Ovary (tissue), 9 donors: ENCODE measurements around the gene EHMT2. TPM values are rescaled to one million over a fixed set of nuclear protein-coding genes. Genes with fewer than 3 reads are reported as not detected.

Source experiments
- DNase-seq, 5 donors: peaks; one replicate each; pipeline ENCODE4 v3.0.0-alpha.2; 2019 to 2020
- H3K27ac ChIP-seq, 2 donors: fragments of 200-600 bp; one replicate each; pipeline versions ENCODE4 v1.5.1 to v1.8.0; 2019 to 2022
- H3K27me3 ChIP-seq: fragments of 200-600 bp; one replicate; pipeline ENCODE4 v1.8.0; 2022
- H3K36me3 ChIP-seq: fragments of 200-600 bp; sonication (generic); one replicate; pipeline ENCODE4 v1.5.1; 2019
- H3K4me1 ChIP-seq: one replicate; pipeline ENCODE4 v1.8.1; 2013; ENCODE audit warnings: mild to moderate bottlenecking, moderate library complexity; ENCODE audit not compliant: insufficient read depth
- H3K4me3 ChIP-seq: fragments of 200-600 bp; sonication (generic); one replicate; pipeline ENCODE4 v1.5.1; 2017
- H3K9me3 ChIP-seq, 2 donors: fragments of 200-600 bp in 1 of 2; sonication (generic) in 1 of 2; one replicate each; pipeline versions ENCODE4 v1.5.1 to v1.8.1; 2013 to 2019; ENCODE audit warnings: mild to moderate bottlenecking in 1 of 2, moderate library complexity in 1 of 2
- CTCF ChIP-seq, 3 donors: fragments of 450-650 bp in 2 of 3; fragments of 200-600 bp in 1 of 3; IDR thresholded peaks; one replicate each; pipeline versions ENCODE4 v1.5.1 to v1.8.0; 2016 to 2022; ENCODE audit warnings: antibody characterized with exemption in 3 of 3, mild to moderate bottlenecking in 1 of 3
- EP300 ChIP-seq: sonication (generic); formaldehyde crosslinking; IDR thresholded peaks from one replicate; pipeline ENCODE4 v1.6.1; 2017; ENCODE audit warnings: antibody characterized with exemption
- POLR2A ChIP-seq: fragments of 450-650 bp; IDR thresholded peaks from one replicate; pipeline ENCODE4 v1.6.1; 2017; ENCODE audit warnings: antibody characterized with exemption, mild to moderate bottlenecking, moderate library complexity
- WGBS, 3 donors: extraction: QIAGEN DNeasy Blood & Tissue Kit in 1 of 3; methylation state at CpG; one replicate each; pipeline versions ENCODE4 v1.1.5 to v1.1.7; 2013 to 2017; 5-methylcytosine and 5-hydroxymethylcytosine counted together
- intact Hi-C, 4 donors: fragments of 100-400 bp; cut with DNase I; formaldehyde crosslinking; loops; one replicate each; pipeline versions ENCODE4 v1.11.0 to v1.15.1; 2022 to 2023
- polyA plus RNA-seq, 2 donors: library from polyadenylated mRNA; stranded (reverse); fragments of 200-250 nt in 1 of 2; fragments of 350-450 nt in 1 of 2; fragmentation: Illumina TruSeq in 1 of 2; extraction: RNeasy Lipid Tissue Mini Kit (QIAGEN cat#74804) in 1 of 2; gene quantifications; one replicate each; pipeline ENCODE4 v1.2.3, GENCODE V29; 2013 to 2014
- total RNA-seq, 7 donors: library from RNA; depleted of rRNA in 2 of 7; stranded (reverse); fragments of >200 nt in 2 of 7; fragmentation: NEBNext Ultra II Directional in 3 of 7; extraction: Animal tissue kit (Norgen Biotek cat#: 25700) in 3 of 7; gene quantifications; one replicate each; pipeline versions ENCODE4 v1.1.0 to v1.2.4, GENCODE V29; 2016 to 2023
- donor health status: DM: no; HTN: no; CAD: no; lungs with moderate emphysema.
- donor health status: DM: no; HTN: no; CAD: no.
- donor health status: Bipolar disorder and iron deficiency.
- donor health status: DM: yes; HTN: yes; CAD: no.
- donor health status: DM: no; HTN: no; CAD: no.
- donor health status: DM: yes; HTN: yes; CAD: no.

EHMT2 gene
- total and polyA plus RNA-seq, 9 donors = 19.7 to 71.7 (median 52.8) TPM

GRCh38 chr6:31919624-31920303 lies 22.3 kb upstream of the EHMT2 start:
- Histone ChIP-seq H3K4me3 (no peak overlapping the region), H3K36me3 (no peaks in the 10 kb centered on the region), H3K9me3 (no peaks in the 10 kb centered on the region), H3K27ac (no peak overlapping the region), H3K27me3 (no peaks in the 10 kb centered on the region), H3K4me1 (no peaks in the 10 kb centered on the region)
- TF ChIP-seq EP300 = no peak
- TF ChIP-seq CTCF (IDR thresholded peaks at IDR 0.05) = no peak
- no peak for TF ChIP-seq POLR2A
- intact Hi-C loops = no loop called here
- 72 to 87% (median 76%) methylated on average over 6 of the region's 6 CpGs for WGBS, 3 donors
- no peak for DNase-seq

GRCh38 chr6:31918069-31918720 lies 20.7 kb upstream of the EHMT2 start:
- Histone ChIP-seq H3K4me3 (no peak overlapping the region), H3K4me1 (no peaks in the 10 kb centered on the region), H3K36me3 (no peaks in the 10 kb centered on the region), H3K27me3 (no peaks in the 10 kb centered on the region), H3K27ac (no peak overlapping the region), H3K9me3 (no peaks in the 10 kb centered on the region)
- DNase-seq = no peak
- no peak for TF ChIP-seq CTCF (IDR thresholded peaks at IDR 0.05)
- TF ChIP-seq EP300 = no peak
- no peak for TF ChIP-seq POLR2A
- 72 to 81% (median 79%) methylated on average over 8 of the region's 8 CpGs for WGBS, 3 donors
- intact Hi-C loops = no loop called here

- TF ChIP-seq POLR2A (no peak), CTCF (IDR thresholded peaks at IDR 0.05) (no peak), EP300 (no peak)
- peaks cover 1% of the 10 kb centered on the region for H3K4me1 ChIP-seq
- H3K9me3 ChIP-seq = no peaks in the 10 kb centered on the region
- 81 to 83% (median 82%) methylated on average over 6 of the region's 6 CpGs for WGBS, 3 donors
- H3K27me3 ChIP-seq = no peaks in the 10 kb centered on the region
- no peak for DNase-seq
- intact Hi-C loops = no loop called here
- no peaks in the 10 kb centered on the region for H3K36me3 ChIP-seq
- no peak overlapping the region for H3K27ac ChIP-seq
- H3K4me3 ChIP-seq = no peak overlapping the region
Measured at GRCh38 chr6:31915756-31916155, 18.3 kb upstream of the EHMT2 start.

GRCh38 chr6:31915351-31915750 lies 17.9 kb upstream of the EHMT2 start:
- H3K27me3 ChIP-seq = no peaks in the 10 kb centered on the region
- H3K27ac ChIP-seq = no peak overlapping the region
- no peaks in the 10 kb centered on the region for H3K9me3 ChIP-seq
- intact Hi-C loops = no loop called here
- no peak overlapping the region for H3K4me3 ChIP-seq
- peaks cover 1% of the 10 kb centered on the region for H3K4me1 ChIP-seq
- no peak for DNase-seq
- no peaks in the 10 kb centered on the region for H3K36me3 ChIP-seq
- TF ChIP-seq EP300 (no peak), CTCF (IDR thresholded peaks at IDR 0.05) (no peak), POLR2A (no peak)
